Measurements from ENCODE around the gene PHYKPL. TPM values are rescaled to one million over a fixed set of nuclear protein-coding genes. Genes with fewer than 3 reads are reported as not detected.

Gene PHYKPL
- total and polyA plus RNA-seq, 2 donors (not counting 1 experiment from before 2014, with no cell fraction given), result 263 to 313 TPM

GRCh38 chr5:178177569-178177968 lies 55.0 kb downstream of the PHYKPL start:
- POLR2A ChIA-PET, result no interaction called here
- ATAC-seq (ENCODE audit: low read depth) (no peak), DNase-seq (no peak)
- intact Hi-C loops (cut with micrococcal nuclease), result no loop called here
- Mint-ChIP-seq H3K4me1 (peaks cover 7% of the 10 kb centered on the region), H3K27ac (no peak overlapping the region), H3K9me3 (ENCODE audit: insufficient read depth) (no peaks in the 10 kb centered on the region), H3K27me3 (peaks cover 19% of the 10 kb centered on the region), H3K4me3 (no peak overlapping the region)
- Histone ChIP-seq H3K4me3 (ENCODE audit: control extremely low read depth in 1 of 5, extremely low read depth in 1 of 5, insufficient read depth in 1 of 5, low read depth in 2 of 5, low read length in 4 of 5) (no peak overlapping the region), H3K4me1 (ENCODE audit: control insufficient read depth in 2 of 2, insufficient read depth in 2 of 2, low read length in 2 of 2) (no peaks in the 10 kb centered on the region), H3K9ac (ENCODE audit: low read length) (no peak overlapping the region), H3K9me3 (ENCODE audit: control extremely low read depth in 1 of 3, control insufficient read depth in 2 of 3, insufficient read depth in 1 of 3, low read length in 2 of 3) (no peaks in the 10 kb centered on the region), H3K27ac (ENCODE audit: low read length in 2 of 2) (no peak overlapping the region), H3K79me2 (ENCODE audit: control insufficient read depth, insufficient read depth, low read length) (no peaks in the 10 kb centered on the region), H4K20me1 (ENCODE audit: control insufficient read depth, insufficient read depth, low read length, poor library complexity, severe bottlenecking) (no peaks in the 10 kb centered on the region), H3K27me3 (replicated peaks in 1 of 4; ENCODE audit: control extremely low read depth in 1 of 4, control insufficient read depth in 3 of 4, insufficient read depth in 4 of 4, low read length in 3 of 4) (peaks cover 0 to 6% (median 2%) of the 10 kb centered on the region in 4 experiments), H3K4me2 (replicated peaks; ENCODE audit: low read depth, low read length, poor library complexity, severe bottlenecking) (no peak overlapping the region), H2AFZ (ENCODE audit: insufficient read depth, low read depth, low read length, poor library complexity, severe bottlenecking) (no peak overlapping the region), H3K36me3 (replicated peaks in 1 of 2; ENCODE audit: control extremely low read depth in 1 of 2, control insufficient read depth in 1 of 2, extremely low read depth in 1 of 2, insufficient read depth in 2 of 2, low read length in 1 of 2) (no peaks in the 10 kb centered on the region)
- TF ChIP-seq CTCF (IDR thresholded peaks at IDR 0.05) (no peak), EZH2 (IDR thresholded peaks at IDR 0.05; ENCODE audit: borderline replicate concordance, insufficient read depth, low read depth, low read length, poor library complexity, severe bottlenecking) (no peak)
- whole genome bisulfite sequencing (ENCODE audit: insufficient coverage), result 89% methylated on average over 8 of the region's 8 CpGs
- CTCF ChIA-PET, result no interaction called here

- H4K20me1 ChIP-seq (ENCODE audit: control insufficient read depth, insufficient read depth, low read length, poor library complexity, severe bottlenecking), result no peaks in the 10 kb centered on the region
- intact Hi-C loops (cut with micrococcal nuclease), result no loop called here
- ATAC-seq (ENCODE audit: low read depth) (no peak), DNase-seq (no peak)
- Mint-ChIP-seq H3K9me3 (ENCODE audit: insufficient read depth) (no peaks in the 10 kb centered on the region), H3K27me3 (peaks cover 19% of the 10 kb centered on the region), H3K4me1 (no peaks in the 10 kb centered on the region), H3K27ac (no peak overlapping the region), H3K4me3 (no peak overlapping the region)
- TF ChIP-seq CTCF (IDR thresholded peaks at IDR 0.05) (no peak), EZH2 (IDR thresholded peaks at IDR 0.05; ENCODE audit: borderline replicate concordance, insufficient read depth, low read depth, low read length, poor library complexity, severe bottlenecking) (no peak)
- peaks cover 0 to 6% (median 2%) of the 10 kb centered on the region in 4 experiments for H3K27me3 ChIP-seq (replicated peaks in 1 of 4; ENCODE audit: control extremely low read depth in 1 of 4, control insufficient read depth in 3 of 4, insufficient read depth in 4 of 4, low read length in 3 of 4)
- WGBS (ENCODE audit: insufficient coverage), result 32% methylated on average over 3 of the region's 6 CpGs
- no peaks in the 10 kb centered on the region for H3K79me2 ChIP-seq (ENCODE audit: control insufficient read depth, insufficient read depth, low read length)
- H3K4me1 ChIP-seq (ENCODE audit: control insufficient read depth in 2 of 2, insufficient read depth in 2 of 2, low read length in 2 of 2), result no peaks in the 10 kb centered on the region
- no peaks in the 10 kb centered on the region for H3K9me3 ChIP-seq (ENCODE audit: control extremely low read depth in 1 of 3, control insufficient read depth in 2 of 3, insufficient read depth in 1 of 3, low read length in 2 of 3)
- H3K36me3 ChIP-seq (replicated peaks in 1 of 2; ENCODE audit: control extremely low read depth in 1 of 2, control insufficient read depth in 1 of 2, extremely low read depth in 1 of 2, insufficient read depth in 2 of 2, low read length in 1 of 2), result no peaks in the 10 kb centered on the region
- no peak overlapping the region for H2AFZ ChIP-seq (ENCODE audit: insufficient read depth, low read depth, low read length, poor library complexity, severe bottlenecking)
- no peak overlapping the region for H3K9ac ChIP-seq (ENCODE audit: low read length)
- no peak overlapping the region for H3K4me3 ChIP-seq (ENCODE audit: control extremely low read depth in 1 of 5, extremely low read depth in 1 of 5, insufficient read depth in 1 of 5, low read depth in 2 of 5, low read length in 4 of 5)
- no peak overlapping the region for H3K4me2 ChIP-seq (replicated peaks; ENCODE audit: low read depth, low read length, poor library complexity, severe bottlenecking)
- ChIA-PET POLR2A (no interaction called here), CTCF (interaction anchor here (1.3 kb wide), 1 partner anchor 101 kb away, joined by 4 read pairs; no protein-coding TSS in a partner anchor)
- H3K27ac ChIP-seq (ENCODE audit: low read length in 2 of 2), result no peak overlapping the region
Measured at GRCh38 chr5:178176791-178177190, 55.8 kb downstream of the PHYKPL start.

Data from B cell (primary cell).